DMS153 (cell line): ENCODE data around the gene PLXDC2.

ENCODE experiments used
- DNase-seq: peaks from one replicate; lab custom pipeline; 2025; lab: John Stamatoyannopoulos, UW

Gene PLXDC2

GRCh38 chr10:19857876-19858275 is 41.6 kb downstream of the PLXDC2 start:
- no peak for DNase-seq

DNA sequence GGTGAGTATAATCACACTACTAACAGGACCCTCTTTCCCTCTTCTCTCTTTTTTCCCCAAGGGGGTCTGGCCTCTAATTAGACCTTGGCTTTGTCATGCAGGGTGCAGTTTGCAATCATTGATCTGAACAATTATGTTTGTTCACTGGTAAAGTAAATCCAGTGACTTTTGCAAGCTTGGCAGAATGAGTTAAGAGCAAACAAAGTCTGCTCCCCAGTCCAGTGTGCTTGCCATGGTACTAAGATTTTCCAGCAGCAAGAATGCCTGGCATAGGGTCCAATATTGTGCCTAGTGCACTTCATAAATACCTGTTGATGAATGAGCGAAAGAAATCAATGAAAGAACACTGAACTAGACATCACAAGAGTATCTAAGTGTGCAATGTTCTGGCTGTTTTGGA is 43.9 kb downstream of the PLXDC2 start:
- no peak for DNase-seq

DNA sequence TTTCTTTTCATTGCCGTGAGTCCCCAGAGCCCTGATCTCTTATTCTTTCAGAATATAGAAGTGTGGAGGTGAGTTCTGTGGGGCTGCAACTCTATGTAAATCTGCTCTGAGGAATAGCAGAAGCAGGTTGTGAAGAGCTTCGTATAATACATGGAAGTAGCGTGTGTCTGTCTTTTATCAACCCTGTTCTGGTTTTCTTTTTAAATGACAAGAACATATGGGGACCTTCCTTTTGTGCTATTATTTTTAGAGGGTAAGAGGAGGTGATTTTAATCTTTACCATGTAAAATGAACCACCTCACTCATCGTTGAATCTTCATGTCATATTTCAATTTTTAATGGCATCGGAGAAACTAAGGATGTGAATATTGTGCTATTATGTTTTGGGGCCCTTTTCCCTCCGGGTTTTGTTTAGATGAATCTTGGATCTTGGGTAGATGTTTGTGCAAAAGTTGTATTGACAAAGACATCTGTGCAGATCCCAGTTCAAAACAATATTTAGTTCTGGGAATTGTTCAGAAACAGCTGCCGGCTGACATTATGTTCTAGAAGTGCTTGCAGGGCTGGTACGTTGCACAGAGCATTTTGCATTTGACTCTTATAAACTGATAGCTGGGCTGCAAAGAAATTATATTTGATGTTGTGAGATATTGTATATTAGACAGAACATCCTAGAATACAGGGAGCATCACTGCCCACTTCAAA is 46.7 kb downstream of the PLXDC2 start:
- DNase-seq: no peak

DNA sequence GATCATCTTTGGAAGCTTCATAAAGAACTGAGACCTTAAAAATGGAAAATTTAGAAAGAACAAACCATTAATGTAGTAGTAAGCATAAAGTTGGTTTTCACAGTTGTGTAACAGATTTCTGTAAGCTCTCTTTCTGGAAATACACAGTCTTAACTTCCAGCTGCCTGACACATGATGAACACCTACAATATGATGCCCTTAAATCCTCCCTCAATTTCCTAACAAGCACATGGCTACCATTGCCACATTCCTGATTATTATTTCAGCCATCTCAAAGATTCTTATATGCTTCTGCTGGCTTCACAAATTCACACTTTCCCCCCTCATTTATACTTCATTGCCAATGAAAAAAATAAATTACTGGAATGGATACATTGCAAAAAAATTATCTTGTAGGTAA is 49.4 kb downstream of the PLXDC2 start:
- DNase-seq: no peak

DNA sequence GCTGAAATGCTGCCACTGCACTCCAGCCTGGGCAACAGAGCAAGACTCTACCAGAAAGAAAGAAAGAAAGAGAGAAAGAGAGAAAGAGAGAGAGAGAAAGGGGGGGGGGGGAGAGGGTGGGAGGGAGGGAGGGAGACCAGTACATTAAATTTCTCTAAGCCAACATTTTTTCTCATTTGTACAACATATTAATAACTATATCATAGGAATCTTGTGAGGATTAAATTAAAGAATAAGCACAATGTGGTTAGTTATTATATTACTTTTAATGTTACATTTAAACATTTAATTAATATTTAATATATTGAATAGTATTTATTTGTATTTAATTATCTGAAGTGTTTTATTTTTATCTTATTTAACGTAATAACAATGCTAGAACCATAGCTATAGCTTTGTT is 53.1 kb downstream of the PLXDC2 start:
- no peak for DNase-seq

GRCh38 chr10:19872504-19873271 is 56.5 kb downstream of the PLXDC2 start:
- DNase-seq: no peak

GRCh38 chr10:19874190-19874589 is 58.0 kb downstream of the PLXDC2 start:
- no peak for DNase-seq

DNA sequence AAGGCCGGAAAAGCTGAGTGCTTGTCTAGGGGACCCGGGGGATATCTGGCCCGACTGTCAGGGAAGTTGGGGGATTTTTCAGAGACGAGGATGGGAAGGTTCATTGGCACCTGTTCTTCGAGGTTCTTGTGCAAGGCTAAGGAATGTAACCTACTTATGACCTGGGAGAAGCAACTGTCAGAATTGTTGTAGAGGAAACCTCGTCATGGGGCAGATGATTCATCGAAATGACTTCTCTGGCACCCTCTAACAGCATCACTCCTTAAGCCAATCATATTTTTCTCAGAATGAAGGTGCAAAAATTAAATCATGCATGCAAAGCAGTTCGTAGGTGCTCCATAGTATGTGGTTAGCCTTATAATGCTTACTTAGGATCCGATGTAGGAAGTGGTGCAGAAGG is 58.6 kb downstream of the PLXDC2 start:
- no peak for DNase-seq

DNA sequence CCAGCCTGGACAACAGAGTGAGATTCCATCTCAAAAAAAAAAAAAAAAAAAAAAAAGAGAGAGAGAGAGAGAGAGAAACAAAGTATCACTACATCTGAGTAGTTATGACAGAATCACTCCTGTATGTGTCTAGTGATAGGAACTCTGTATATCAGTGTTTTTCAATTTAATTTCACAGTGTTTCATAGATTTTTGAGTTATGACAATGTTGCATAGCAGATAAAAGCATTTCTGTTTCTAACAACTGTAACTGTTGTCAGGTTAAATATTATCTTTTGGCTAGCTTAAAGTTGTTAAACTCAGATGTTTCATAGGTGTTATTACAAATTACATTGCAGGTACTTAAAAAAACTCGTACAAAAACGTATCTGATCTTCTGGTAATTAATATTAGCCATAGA is 60.3 kb downstream of the PLXDC2 start:
- DNase-seq: no peak

DNA sequence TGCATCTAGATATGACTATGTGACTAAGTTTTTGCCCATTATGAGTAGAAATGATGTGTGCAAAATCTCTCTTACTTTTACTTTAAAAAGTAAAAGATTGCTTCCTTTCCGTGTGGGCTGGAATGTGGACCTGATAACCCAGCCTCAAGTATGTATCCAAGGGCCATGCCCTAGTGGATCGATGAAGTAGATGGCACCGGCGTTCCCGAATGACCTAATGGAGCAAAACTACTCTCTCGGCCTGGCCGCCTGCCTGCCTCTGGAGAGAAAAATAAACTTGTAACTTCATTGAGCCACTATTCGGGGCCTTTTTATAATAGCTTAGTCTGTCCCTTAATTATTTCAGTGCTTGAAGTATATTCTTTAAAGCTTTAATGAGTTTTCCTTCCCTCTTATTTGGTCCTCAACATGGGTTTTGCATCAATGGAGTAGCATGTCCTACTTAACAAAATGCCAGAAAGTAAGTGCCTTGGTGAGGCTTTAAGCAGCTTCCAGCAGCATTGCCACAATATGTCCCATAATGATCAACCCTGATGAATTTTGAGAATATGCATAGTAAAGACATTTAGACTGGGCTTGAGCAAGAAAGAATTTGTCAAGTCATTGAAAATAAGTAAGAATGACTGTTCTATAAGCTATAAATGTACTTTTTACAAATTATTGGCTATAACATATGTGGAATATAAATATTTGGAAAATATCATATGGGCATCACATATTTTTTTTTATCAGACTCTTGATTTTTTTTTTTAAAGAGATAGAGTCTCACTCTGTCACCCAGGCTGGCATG is 61.4 kb downstream of the PLXDC2 start:
- no peak for DNase-seq

- DNase-seq: no peak
Measured at GRCh38 chr10:19882621-19883020, 66.4 kb downstream of the PLXDC2 start.

GRCh38 chr10:19888061-19888660 is 71.9 kb downstream of the PLXDC2 start:
- no peak for DNase-seq

DNA sequence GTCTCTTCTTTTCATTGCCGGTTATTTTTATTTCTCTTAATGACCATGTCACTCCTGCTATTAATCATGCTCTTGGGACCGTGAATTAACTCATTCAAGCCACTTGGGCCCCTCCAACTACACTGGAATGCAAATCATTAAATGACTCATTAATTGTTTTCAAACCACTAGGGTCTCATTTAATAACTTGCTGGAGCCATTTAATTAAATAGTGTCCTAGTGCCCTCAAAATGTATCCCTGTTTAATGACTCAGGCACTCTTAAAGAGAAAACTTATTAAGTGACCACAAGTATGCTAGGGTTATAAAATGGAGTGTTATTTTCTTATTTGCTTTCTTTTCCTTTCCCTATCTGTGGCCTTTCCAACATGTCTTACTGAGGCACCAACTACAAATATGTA is 73.0 kb downstream of the PLXDC2 start:
- DNase-seq: no peak

GRCh38 chr10:19891429-19891828 is 75.2 kb downstream of the PLXDC2 start:
- DNase-seq: no peak

- DNase-seq: no peak
Measured at GRCh38 chr10:19892270-19892669, 76.0 kb downstream of the PLXDC2 start.

DNA sequence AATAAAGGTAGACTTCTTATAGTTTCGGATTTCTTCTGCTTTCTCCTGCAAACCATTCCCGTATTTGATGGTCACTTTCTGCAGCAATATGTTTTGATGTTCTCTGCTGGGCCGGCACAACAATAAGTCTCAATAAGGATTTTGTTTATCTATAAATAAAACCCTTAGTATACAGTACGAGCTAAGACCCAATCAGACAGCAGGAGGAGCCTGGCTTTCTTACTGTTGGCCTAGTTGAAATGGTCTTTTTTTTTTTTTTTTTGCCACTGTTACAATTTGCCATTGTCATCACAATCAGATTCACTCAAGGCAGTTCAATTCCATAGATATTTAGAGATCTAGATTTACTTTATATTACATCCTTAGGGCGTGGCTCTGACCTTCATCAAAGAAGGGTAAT is 76.4 kb downstream of the PLXDC2 start:
- no peak for DNase-seq

DNA sequence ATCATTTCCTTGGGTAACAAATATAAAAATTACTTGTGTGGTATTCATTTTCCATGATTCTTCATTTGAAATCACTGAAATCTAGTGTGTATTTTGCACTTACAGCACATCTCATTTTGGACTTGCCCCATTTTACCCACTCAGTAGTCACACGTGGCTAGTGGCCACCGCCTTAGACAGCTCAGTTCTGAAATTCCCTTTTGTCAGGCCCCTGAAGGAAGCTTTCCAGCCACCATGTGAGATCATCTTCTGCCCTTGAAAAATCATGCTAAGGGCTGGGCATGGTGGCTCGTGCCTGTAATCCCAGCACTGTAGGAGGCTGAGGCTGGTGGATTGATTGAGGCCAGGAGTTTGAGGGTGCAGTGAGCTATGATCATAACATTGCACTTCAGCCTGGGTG is 79.3 kb downstream of the PLXDC2 start:
- no peak for DNase-seq

- no peak for DNase-seq
Measured at GRCh38 chr10:19902456-19902855, 86.2 kb downstream of the PLXDC2 start.

- peak; percentile 7 for DNase-seq
Measured at GRCh38 chr10:19904202-19904661, 88.0 kb downstream of the PLXDC2 start.

DNA sequence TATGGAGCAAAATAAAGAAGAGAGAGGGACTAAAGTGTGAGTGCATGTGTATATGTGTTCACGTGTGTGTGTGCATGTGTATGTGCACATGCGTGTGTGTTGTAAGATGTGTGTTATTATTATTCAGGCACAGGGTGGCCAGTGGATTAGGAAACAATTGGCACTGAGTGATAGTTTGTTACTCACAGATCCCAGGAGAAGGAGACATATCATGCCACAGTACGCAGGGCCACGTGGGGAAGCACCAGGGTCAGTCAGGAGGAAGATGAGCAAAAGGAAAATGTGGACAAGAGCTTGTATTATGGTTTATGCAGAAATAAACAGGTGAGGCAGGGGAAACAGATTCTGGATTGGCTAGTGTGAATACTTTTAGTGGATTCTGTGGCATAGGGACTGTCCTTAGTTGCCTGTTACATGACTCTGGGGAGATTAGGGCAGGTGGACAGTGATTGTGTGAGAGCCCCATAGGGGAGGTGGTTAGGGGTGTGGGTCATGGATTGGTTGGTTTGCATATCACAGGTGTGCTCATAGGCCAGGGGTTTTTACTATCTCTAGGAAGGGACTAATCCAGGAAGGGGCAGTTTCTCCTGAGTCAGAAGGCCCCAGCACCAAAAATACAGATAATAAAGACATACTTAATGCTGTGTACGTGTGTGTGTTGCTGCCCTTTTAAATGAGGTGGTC is 90.0 kb downstream of the PLXDC2 start:
- no peak for DNase-seq

DNA sequence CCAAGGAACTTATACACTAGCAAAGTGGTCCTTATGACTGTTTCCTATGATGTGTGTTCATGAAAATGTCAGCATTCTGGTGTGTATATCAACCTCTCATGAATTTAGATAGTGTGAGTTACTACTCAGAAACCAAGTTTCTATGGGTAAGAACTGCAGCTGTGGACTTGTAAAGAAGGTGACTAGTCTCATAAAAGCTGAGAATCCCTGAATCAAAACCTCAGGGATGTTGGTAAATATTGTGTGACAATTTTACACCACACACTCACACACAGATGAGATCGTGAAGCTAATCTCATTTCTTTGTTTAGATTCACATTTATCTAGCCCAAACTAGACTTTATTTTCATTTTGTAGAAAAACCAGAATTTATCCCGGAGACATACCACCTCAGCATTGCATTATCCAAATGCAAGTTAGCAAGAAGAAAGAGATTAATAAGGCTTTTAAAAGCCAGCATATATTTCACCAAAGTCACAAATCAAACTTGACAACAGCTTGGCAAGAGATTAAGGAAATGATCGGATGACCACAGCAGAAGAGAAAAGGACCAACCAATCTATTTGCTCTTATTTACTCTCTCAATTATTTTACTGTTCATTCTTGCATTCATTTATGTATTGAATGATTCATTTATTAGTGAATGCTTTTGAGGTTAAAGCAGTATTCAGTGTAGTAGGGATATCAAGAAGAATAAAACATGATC is 92.9 kb downstream of the PLXDC2 start:
- DNase-seq: peak; percentile 46
